HG03097 (cell line): ENCODE measurements around the gene SDF2L1.
A peak's percentile ranks its signal among the peaks of the same experiment; 100 is the strongest.
"Not testable (repeated sequence)": the region's sequence is repeated elsewhere in the genome, so short reads cannot be mapped to it uniquely, and the experiment has no call there.

Experiments
- ATAC-seq: cut with Tn5 transposase; IDR thresholded peaks from one replicate; pipeline ENCODE4 v1.9.1; 2021; ENCODE audit not compliant: unreplicated experiment, low FRiP score

The SDF2L1 gene

DNA sequence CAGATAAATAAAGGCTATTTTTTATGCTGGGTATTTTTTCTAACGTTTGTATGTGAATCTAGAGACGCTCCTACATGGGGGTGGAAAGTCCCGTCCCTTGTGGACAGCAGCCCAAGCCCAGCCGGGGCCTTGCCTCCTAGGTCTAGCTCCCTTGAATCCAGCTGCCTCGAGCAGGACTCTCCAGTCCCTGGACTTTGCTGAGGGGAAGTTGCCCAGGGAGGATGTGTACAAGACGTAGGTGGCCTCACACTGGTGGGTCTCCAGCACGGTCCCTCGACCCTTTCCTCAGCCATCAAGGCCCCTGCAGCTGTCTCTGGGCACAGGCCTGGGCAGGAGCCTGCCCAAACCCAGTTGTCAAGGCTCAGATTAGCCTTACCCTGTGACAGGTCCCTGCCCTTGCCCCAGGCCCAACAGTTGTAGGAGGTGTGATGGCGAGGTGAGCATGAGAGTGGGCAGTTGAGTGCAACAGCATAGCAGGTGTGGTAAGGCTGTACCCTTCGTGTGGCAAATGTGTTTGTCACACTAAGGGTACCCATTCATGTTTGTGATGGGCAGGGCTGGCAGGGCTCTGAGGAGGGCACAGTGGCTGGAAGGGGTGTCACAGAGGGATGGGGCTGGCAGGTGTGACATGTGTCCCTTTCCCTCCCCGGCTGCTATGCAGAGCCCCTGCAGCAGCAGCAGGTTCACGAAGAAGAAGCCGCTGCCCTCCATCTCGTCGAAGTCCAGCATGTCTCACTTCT, 6.2 kb upstream of the SDF2L1 start:
- no peak for ATAC-seq

GRCh38 chr22:21636629-21637218, 5.4 kb upstream of the SDF2L1 start:
- no peak for ATAC-seq

DNA sequence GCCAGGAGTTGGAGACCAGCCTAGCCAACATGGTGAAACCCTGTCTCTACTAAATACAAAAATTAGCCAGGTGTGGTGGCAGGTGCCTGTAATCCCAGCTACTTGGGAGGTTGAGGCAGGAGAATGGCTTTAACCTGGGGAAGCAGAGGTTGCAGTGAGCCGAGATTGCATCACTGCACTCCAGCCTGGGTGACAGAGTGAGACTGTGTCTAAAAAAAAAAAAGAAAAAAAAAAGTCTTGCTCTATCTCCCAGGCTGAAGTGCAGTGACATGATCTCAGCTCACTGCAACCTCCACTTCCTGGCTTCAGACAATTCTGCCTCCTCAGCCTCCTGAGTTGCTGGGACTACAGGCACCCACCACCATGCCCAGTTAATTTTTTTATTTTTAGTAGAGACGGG, 4.7 kb upstream of the SDF2L1 start:
- ATAC-seq, result not testable (repeated sequence)

DNA sequence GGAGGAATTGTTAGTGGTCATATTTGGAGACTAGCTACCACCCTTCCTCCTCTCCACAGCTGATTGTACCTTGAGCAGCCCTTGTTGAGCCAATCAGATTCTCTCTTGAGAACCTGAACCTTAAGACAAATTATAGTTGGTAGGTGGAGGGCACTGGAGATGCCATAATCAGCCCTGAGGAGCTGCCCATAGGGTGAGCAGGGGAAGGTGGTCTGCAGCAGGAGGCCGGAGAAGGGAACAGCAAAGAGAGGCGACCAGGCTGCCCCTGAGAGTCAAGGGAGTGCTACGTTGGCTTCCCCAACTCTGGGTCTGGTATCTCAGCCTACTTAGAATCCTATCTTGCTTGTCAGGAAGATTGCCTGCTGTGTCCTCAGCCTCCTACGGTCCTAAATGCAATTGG, 2.7 kb upstream of the SDF2L1 start:
- ATAC-seq, result no peak

DNA sequence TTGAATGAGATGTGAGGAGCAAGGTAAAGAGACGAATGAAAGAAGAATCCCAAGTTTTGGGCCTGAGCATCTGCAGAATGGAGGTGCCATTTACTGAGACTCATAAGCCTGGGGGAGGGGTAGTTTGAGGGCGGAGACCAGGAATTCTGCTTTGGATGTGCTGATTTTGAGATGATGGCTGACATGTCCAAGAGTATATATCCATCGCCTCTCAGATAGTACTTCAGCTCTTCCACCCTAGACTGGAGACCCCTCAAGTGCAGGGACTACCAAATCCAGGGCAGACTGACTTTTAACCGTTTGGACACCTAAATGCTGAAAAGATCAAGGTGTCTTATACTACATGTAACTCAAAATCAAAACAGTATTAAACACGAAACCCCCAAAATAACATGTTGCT, 1.3 kb upstream of the SDF2L1 start:
- no peak for ATAC-seq

GRCh38 chr22:21641417-21641788, 699 bp upstream of the SDF2L1 start:
- ATAC-seq, result no peak

DNA sequence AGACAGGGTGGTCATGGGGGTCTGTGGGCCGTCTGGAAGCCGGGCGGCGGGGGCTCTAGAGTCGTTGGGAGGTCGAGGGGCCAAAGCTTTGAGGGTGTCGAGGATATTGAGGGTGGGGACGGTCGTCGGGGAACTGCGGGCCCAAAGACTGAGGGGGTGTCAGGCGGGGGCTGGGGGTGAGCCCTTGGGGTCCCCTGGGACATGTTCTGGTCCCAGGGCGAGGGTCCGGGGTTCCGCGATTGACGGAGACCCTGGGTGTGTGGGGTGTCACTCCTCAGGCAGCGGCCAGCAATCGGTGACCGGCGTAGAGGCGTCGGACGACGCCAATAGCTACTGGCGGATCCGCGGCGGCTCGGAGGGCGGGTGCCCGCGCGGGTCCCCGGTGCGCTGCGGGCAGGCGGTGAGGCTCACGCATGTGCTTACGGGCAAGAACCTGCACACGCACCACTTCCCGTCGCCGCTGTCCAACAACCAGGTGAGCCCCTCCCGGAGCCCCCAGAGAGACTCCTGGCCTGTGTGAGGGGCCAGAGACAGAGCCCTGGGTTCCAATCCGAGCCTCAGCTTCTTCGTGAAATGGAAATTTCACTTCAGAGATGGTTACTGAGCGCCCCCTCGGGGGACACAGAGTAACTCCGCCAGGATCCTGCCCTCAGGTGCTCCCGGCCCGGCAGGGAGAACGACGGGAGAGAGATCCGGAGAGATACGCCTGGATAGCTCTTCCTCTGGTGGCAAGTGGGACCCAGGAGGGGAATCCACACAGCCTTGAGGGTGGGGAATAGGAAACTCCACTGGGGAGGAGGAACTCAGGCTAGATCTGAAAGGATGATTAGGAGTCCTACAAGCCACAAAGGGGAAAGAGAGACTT, 714 bp downstream of the SDF2L1 start:
- ATAC-seq, result no peak

DNA sequence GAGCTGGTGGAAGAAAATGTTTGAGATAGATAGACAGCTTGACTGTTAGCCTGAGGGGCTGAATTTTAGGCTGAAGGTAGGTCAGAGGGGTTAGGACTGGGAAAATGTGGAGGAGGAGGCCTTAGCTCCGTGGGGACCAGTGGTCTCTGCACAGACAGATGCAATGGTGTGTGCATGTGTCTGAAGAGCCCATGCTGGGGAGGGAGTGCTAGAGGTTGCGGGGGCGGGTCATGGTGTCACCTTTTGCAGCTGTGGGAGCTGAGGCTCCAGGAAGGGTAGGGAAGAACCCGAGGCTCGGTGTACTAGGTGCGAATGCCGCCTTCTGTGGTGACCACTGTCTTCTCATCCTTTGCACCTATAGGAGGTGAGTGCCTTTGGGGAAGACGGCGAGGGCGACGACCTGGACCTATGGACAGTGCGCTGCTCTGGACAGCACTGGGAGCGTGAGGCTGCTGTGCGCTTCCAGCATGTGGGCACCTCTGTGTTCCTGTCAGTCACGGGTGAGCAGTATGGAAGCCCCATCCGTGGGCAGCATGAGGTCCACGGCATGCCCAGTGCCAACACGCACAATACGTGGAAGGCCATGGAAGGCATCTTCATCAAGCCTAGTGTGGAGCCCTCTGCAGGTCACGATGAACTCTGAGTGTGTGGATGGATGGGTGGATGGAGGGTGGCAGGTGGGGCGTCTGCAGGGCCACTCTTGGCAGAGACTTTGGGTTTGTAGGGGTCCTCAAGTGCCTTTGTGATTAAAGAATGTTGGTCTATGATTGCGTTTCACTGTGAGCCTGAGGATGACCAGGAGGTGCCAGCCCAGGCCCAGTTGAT, 1.6 kb downstream of the SDF2L1 start:
- ATAC-seq, result no peak

GRCh38 chr22:21645513-21645912, 3.4 kb downstream of the SDF2L1 start:
- not testable (repeated sequence) for ATAC-seq

- ATAC-seq, result no peak
Observed at GRCh38 chr22:21646608-21647590, 4.8 kb downstream of the SDF2L1 start.

DNA sequence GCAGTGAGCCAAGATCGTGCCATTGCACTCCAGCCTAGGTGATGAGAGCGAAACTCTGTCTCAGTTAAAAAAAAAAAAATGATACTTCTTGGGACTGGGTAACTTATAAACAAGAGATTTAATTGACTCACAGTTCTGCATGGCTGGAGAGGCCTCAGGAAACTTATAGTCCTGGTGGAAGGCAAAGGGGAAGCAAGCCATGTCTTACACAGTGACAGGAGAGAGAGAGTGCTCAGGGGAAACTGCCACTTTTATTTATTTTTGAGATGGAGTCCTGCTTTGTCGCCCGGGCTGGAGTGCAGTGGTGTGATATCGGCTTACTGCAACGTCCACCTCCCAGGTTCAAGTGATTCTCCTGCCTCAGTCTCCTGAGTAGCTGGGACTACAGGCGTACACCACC, 8.2 kb downstream of the SDF2L1 start:
- ATAC-seq, result no peak

DNA sequence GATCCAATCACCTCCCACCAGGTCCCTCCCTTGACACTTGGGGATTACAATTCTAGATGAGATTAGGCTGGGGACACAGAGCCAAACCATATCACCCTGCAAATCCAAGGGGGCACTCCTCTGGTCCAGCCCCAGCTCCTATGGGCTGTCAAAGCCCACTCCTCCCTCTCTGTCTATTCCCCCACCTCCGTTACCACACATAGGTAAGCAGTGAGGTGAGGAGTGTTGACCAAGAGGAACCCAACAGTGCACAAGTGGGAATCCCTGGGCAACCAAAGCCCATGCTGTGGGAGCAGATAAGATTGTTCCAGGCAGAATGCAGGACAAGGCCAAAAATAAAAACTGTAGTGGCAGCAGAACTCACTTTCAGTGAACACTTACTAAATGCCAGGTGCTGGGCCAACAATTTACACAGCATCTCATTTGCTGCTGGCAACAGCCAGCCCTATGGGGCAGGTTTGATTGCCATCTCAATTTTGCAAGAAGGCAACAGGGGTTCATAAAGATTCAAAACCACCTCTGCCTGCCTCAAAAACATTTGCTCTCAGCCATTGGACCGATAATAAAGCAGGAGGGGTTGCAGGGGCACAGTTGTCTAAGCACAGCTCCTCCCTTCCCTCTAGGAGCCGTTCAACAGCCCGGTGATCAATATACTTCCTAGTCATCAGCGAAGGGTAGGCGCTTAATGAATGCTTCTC, 8.9 kb downstream of the SDF2L1 start:
- ATAC-seq, result peak; percentile 3

DNA sequence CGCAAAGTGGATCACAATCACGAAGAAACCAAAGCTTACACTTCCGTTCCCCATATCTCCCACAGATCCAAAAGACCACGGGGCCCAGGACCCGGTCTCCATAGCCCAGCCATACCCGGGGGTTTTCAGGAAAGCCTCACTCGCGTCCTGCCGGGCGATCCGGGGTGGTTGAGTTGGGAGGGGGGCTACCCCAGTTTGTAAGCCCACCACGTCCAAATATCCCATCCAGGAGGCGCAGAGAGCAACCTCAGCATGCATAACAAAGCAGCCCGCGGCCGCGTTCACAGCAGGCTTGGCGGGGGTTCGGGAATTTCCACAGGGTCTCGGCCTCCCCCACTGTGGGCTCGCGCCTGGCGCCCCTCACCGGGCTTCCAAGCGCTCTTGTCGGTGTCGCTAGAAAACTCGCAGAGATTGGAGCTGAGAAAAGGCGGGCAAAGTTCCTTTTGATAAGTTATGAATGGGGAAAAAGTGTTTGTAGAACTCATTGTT, 9.5 kb downstream of the SDF2L1 start:
- peak; percentile 25 for ATAC-seq

DNA sequence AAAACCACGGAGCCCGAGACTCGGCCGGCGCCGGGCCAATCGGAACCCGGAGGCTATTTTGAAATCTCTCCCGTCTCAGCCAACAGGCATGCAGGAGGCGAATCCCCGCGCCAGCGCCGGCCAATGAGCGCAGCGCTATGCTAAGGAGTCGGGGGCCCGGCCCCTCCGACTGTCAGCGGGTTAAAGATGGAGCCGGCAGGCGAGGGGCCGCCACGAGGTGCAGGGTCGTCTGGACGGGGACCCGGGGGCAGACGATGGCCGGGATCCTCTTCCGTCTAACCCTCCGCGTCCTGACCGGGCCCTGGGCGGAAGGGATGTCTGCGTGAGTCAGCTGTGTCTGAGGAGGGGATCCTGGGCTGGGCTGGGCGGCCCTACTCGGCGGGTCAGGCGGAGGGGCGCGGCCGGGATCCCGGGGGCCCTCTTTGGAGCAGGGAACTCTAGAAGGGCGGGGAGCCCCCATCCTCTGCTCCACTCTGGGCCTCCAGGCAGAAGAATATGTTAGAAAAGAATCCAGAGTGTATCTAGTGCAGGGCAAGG, 10.0 kb downstream of the SDF2L1 start:
- ATAC-seq, result peak; percentile 68

DNA sequence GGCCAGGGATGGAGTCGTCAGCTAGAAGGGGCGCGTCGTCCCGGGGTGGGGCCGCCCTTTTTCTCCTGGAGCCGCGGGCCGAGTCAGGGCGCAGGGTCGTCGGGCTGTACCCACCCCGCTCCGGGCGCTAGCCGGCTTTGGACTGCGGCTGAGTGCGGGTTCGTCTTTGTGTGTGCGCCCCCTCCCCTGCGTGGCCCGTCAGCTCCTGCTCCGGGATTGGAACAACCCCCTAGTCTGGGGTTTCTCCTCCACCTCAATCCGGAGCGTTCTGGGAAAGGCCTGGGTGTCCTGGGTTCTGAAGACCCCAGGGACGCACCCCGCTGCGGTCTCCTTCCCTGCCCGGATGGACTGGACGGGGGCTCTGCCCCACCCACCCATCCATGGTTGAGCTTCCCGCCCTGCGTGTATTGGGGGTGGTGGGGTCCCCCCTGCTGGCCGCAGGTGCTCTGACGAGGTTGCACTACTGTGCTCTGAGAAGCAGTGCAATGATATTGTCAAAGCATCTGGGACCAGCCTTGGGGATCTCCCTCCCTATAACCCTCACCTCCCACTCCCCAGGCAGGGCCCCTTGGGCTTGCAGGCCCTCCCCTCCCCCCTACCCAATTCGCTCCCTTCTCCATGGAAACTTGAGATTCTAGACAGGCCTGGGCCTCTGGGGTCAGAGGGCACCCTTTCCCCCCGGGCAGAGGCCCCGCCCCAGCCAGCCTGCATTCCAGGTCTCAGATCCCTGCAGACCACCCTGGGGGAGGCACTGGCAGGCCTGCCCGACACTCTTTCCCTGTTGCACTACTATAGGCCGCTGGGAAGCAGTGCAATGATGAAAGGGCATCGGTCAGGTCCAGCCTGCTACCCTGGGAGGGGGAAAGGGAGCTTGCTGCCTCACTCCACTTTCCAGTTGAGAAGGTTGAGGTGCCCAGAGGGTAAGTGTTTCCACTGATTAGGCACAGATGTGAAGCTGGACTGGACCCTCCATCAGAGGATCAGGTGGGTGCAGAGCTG, 10.7 kb downstream of the SDF2L1 start:
- ATAC-seq, result no peak

GRCh38 chr22:21657020-21657359, 14.9 kb downstream of the SDF2L1 start:
- ATAC-seq, result no peak

- ATAC-seq, result peak; percentile 58
Observed at GRCh38 chr22:21657360-21658032, 15.4 kb downstream of the SDF2L1 start.
